K562 (cell line): ENCODE results near the gene TENM3. TPM values are rescaled to one million over a fixed set of nuclear protein-coding genes. Genes with fewer than 3 reads are reported as not detected.

Experiments
- ATAC-seq: fragments of 200-7000 bp; cut with Tn5 transposase; 3 replicates; pipeline ENCODE4 v1.9.1; 2020; ENCODE audit warnings: moderate library complexity
- BruUV-seq: library from RNA; stranded (reverse); fragments of 400-500 nt; replicated peaks from 2 replicates; lab custom pipeline; 2021; lab: Mats Ljungman, UMichigan
- CTCF ChIA-PET: fragments of 300-600 bp; formaldehyde crosslinking; extraction: SDS; loops from one replicate; lab custom pipeline; 2021; ENCODE audit warnings: low intra/inter-chr PET ratio; lab: Yijun Ruan, JAX
- POLR2A ChIA-PET: fragments of 300-600, 350-650 bp; sonication (Branson Sonifier 250); formaldehyde crosslinking; extraction: SDS; loops from one replicate; lab custom pipeline; 2021; ENCODE audit warnings: antibody characterized with exemption, inconsistent platforms; lab: Yijun Ruan, JAX
- DNase-seq, 4 experiments: peaks; one replicate each; pipeline versions ENCODE4 v3.0.0 to v3.0.0-alpha.2; 2011 to 2018; ENCODE audit warnings: low spot score in 3 of 4, mixed read lengths in 3 of 4; ENCODE audit errors: extremely low read depth in 1 of 4
- FAIRE-seq: peaks from 2 replicates; lab custom pipeline; 2011; peaks lifted over from hg19 to GRCh38; lab: Jason Lieb, UNC
- H2AFZ ChIP-seq: 2 replicates; pipeline ENCODE4 v1.6.0; 2011; ENCODE audit warnings: low read depth, low read length, control low read depth, inconsistent platforms
- H3K27ac ChIP-seq: fragments of 200-600 bp; 3 replicates; pipeline ENCODE4 v1.8.0; 2011; ENCODE audit warnings: low read depth, mild to moderate bottlenecking, control low read depth, inconsistent platforms, low read length, moderate library complexity, mixed read lengths; ENCODE audit errors: extremely low read depth
- H3K27me3 ChIP-seq, 2 experiments: fragments of 300-600 bp in 1 of 2; 2 replicates in 1 of 2; 3 replicates in 1 of 2; pipeline versions ENCODE4 v1.6.0 to v1.8.0; 2011; ENCODE audit warnings: inconsistent platforms in 2 of 2, low read length in 2 of 2, mild to moderate bottlenecking in 1 of 2, mixed read lengths in 1 of 2, moderate library complexity in 1 of 2; ENCODE audit not compliant: control insufficient read depth in 2 of 2, insufficient read depth in 2 of 2
- H3K36me3 ChIP-seq: fragments of 300-600 bp; 3 replicates; pipeline ENCODE4 v1.8.0; 2011; ENCODE audit warnings: mild to moderate bottlenecking, low read length, inconsistent platforms; ENCODE audit not compliant: control insufficient read depth, insufficient read depth
- H3K4me1 ChIP-seq, 2 experiments: fragments of 200-600 bp in 1 of 2; replicated peaks in 1 of 2; 2 replicates in 1 of 2; 3 replicates in 1 of 2; pipeline versions ENCODE4 v1.5.1 to v1.8.0; 2011; ENCODE audit warnings: inconsistent platforms in 2 of 2, low read length in 2 of 2, mild to moderate bottlenecking in 1 of 2, mixed read lengths in 1 of 2, moderate library complexity in 1 of 2; ENCODE audit not compliant: control insufficient read depth in 2 of 2, insufficient read depth in 2 of 2
- H3K4me2 ChIP-seq: 2 replicates; pipeline ENCODE4 v1.6.1; 2011; ENCODE audit warnings: low read length, control low read depth, inconsistent platforms, mixed read lengths; ENCODE audit not compliant: insufficient read depth
- H3K4me3 ChIP-seq: fragments of 200-600 bp; sonication (generic), shearing (Covaris generic); 2 replicates; pipeline ENCODE4 v1.5.1; 2016; ENCODE audit warnings: control low read depth, inconsistent platforms
- H3K79me2 ChIP-seq: fragments of 200-600 bp; 3 replicates; pipeline ENCODE4 v1.8.0; 2011; ENCODE audit warnings: low read length, inconsistent platforms; ENCODE audit not compliant: control insufficient read depth, insufficient read depth
- H3K9ac ChIP-seq, 2 experiments: 2 replicates each; pipeline versions ENCODE4 v1.6.0 to v1.6.1; 2011; ENCODE audit warnings: low read depth in 2 of 2, low read length in 2 of 2, control low read depth in 1 of 2, inconsistent platforms in 1 of 2, mild to moderate bottlenecking in 1 of 2, mixed read lengths in 1 of 2; ENCODE audit not compliant: insufficient read depth in 1 of 2
- H3K9me1 ChIP-seq: one replicate; pipeline ENCODE4 v1.6.0; 2011; ENCODE audit warnings: inconsistent platforms, mild to moderate bottlenecking, low read length, moderate library complexity; ENCODE audit not compliant: control insufficient read depth, insufficient read depth
- H3K9me3 ChIP-seq: replicated peaks from 2 replicates; pipeline ENCODE4 v1.5.1; 2011; ENCODE audit warnings: low read depth, low read length, inconsistent platforms; ENCODE audit not compliant: control insufficient read depth, insufficient read depth
- H4K20me1 ChIP-seq: replicated peaks from 2 replicates; pipeline ENCODE4 v1.6.1; 2011; ENCODE audit warnings: low read length, inconsistent platforms, mixed read lengths; ENCODE audit not compliant: control insufficient read depth, insufficient read depth
- FOXO4 ChIP-seq: fragments of 450-650 bp; formaldehyde crosslinking; IDR thresholded peaks from 2 replicates; pipeline ENCODE4 v1.4.0; 2020; ENCODE audit warnings: mild to moderate bottlenecking, moderate library complexity
- GABPB1 ChIP-seq: sonication (generic); formaldehyde crosslinking; IDR thresholded peaks from 2 replicates; pipeline ENCODE4 v1.8.0; 2022; ENCODE audit warnings: mild to moderate bottlenecking, missing genetic modification reagents
- HDAC2 ChIP-seq: fragments of 450-650 bp; IDR thresholded peaks from 2 replicates; pipeline ENCODE4 v1.6.1; 2016; ENCODE audit warnings: mild to moderate bottlenecking
- KLF10 ChIP-seq: fragments of 250-450 bp; sonication (Bioruptor Pico); IDR thresholded peaks from 2 replicates; pipeline ENCODE4 v1.6.1; 2021; ENCODE audit warnings: matching md5 sums
- MAFF ChIP-seq: IDR thresholded peaks from 2 replicates; pipeline ENCODE4 v1.6.1; 2012; ENCODE audit warnings: low read length, improper control_type of control experiment
- MECOM ChIP-seq: fragments of 250-450 bp; sonication (Bioruptor Pico); IDR thresholded peaks from 2 replicates; pipeline ENCODE4 v1.8.0; 2022; ENCODE audit warnings: inconsistent platforms
- MEF2D ChIP-seq: conservative IDR thresholded peaks from 2 replicates; pipeline ENCODE4 v1.6.1; 2016; ENCODE audit warnings: low read depth, missing genetic modification characterization, missing compliant biosample characterization
- MYC ChIP-seq, 2 experiments: fragments of 250-450 bp in 1 of 2; sonication (Bioruptor Pico) in 1 of 2; IDR thresholded peaks; 2 replicates each; pipeline versions ENCODE4 v1.5.1 to v1.6.1; 2012 to 2021; ENCODE audit warnings: low read depth in 2 of 2, borderline replicate concordance in 1 of 2, improper control_type of control experiment in 1 of 2, low read length in 1 of 2, mild to moderate bottlenecking in 1 of 2, moderate library complexity in 1 of 2
- NR2C1 ChIP-seq, 2 experiments: fragments of 450-650 bp; IDR thresholded peaks; 2 replicates each; pipeline ENCODE4 v1.6.1; 2017; ENCODE audit warnings: mild to moderate bottlenecking in 2 of 2, antibody characterized with exemption in 1 of 2, inconsistent platforms in 1 of 2, missing compliant biosample characterization in 1 of 2, missing genetic modification characterization in 1 of 2
- PCBP1 ChIP-seq: fragments of 200-400 bp; formaldehyde crosslinking; IDR thresholded peaks from 2 replicates; pipeline ENCODE4 v1.6.1; 2018; ENCODE audit warnings: mild to moderate bottlenecking, low read depth, low read length; ENCODE audit not compliant: poor library complexity, severe bottlenecking
- RBFOX2 ChIP-seq: fragments of 200-400 bp; formaldehyde crosslinking; IDR thresholded peaks from 2 replicates; pipeline ENCODE4 v1.6.1; 2017; ENCODE audit warnings: low read depth, mild to moderate bottlenecking, low read length, moderate library complexity
- SETDB1 ChIP-seq: IDR thresholded peaks from one replicate; pipeline ENCODE4 v1.6.1; 2012; ENCODE audit warnings: low read length, control low read depth, inconsistent platforms
- THRAP3 ChIP-seq: fragments of 450-650 bp; IDR thresholded peaks from 2 replicates; pipeline ENCODE4 v1.6.1; 2016; ENCODE audit warnings: mild to moderate bottlenecking, inconsistent platforms, borderline replicate concordance
- ZFX ChIP-seq: sonication (generic); formaldehyde crosslinking; IDR thresholded peaks from 2 replicates; pipeline ENCODE4 v1.8.0; 2022; ENCODE audit warnings: mild to moderate bottlenecking, missing genetic modification reagents, moderate library complexity
- ZNF175 ChIP-seq: fragments of 200-800 bp; sonication (Bioruptor generic); IDR thresholded peaks from 2 replicates; pipeline ENCODE4 v1.6.1; 2016; ENCODE audit warnings: low read depth, mild to moderate bottlenecking, missing genetic modification characterization, missing compliant biosample characterization
- ZNF444 ChIP-seq: fragments of 250-450 bp; sonication (Bioruptor Pico); IDR thresholded peaks from 2 replicates; pipeline ENCODE4 v1.4.0; 2020; ENCODE audit warnings: mild to moderate bottlenecking, moderate library complexity
- WGBS: fragments of 100-300 bp; shearing (Covaris generic); methylation state at CpG from one replicate; pipeline ENCODE4 v1.1.6; 2016; ENCODE audit warnings: low coverage, mixed read lengths; ENCODE audit not compliant: insufficient coverage; ENCODE audit errors: missing lambda C conversion rate; 5-methylcytosine and 5-hydroxymethylcytosine counted together
- in situ Hi-C: fragments of 300-500 bp; cut with MboI; formaldehyde crosslinking; loops from 4 replicates; pipeline ENCODE4 v1.15.0; 2018; ENCODE audit warnings: inconsistent platforms, mixed read lengths
- intact Hi-C: fragments of 100-400 bp; cut with micrococcal nuclease; formaldehyde crosslinking; loops from 2 replicates; pipeline ENCODE4 v1.14.2; 2022
- polyA plus RNA-seq, 8 experiments: library from polyadenylated mRNA; depleted of rRNA in 4 of 8; stranded (reverse) in 5 of 8; unstranded in 3 of 8; fragments of >200 nt; fragmentation: Nextera tagmentation in 2 of 8; fragmentation: Illumina TruSeq in 1 of 8; extraction: Ambion mirVana in 2 of 8; extraction: Trizol in 1 of 8; gene quantifications; 2 replicates each; pipeline versions ENCODE4 v1.2.1 to v1.2.3, GENCODE V29; 2011 to 2014; ENCODE audit warnings: inconsistent platforms in 1 of 8, missing spikeins in 1 of 8
- total RNA-seq, 7 experiments: library from RNA; depleted of rRNA in 6 of 7; stranded (reverse); fragments of >200 nt in 6 of 7; fragmentation: Illumina TruSeq in 2 of 7; extraction: Trizol in 2 of 7; gene quantifications; 2 replicates each; pipeline versions ENCODE4 v1.2.1 to v1.2.3, GENCODE V29; 2011 to 2021; ENCODE audit warnings: low replicate concordance in 1 of 7
- TF ChIP-seq, protein P1 (sequence below): fragments of 200-800 bp; sonication (Bioruptor generic); IDR thresholded peaks from 2 replicates; pipeline ENCODE4 v1.6.1; 2017; ENCODE audit warnings: missing genetic modification characterization, missing compliant biosample characterization
- TF ChIP-seq, protein P2 (sequence below): fragments of 450-650 bp; IDR thresholded peaks from one replicate; pipeline ENCODE4 v1.6.1; 2018; ENCODE audit warnings: mild to moderate bottlenecking, moderate library complexity; ENCODE audit not compliant: partially characterized antibody

Gene TENM3
- total and polyA plus RNA-seq, 9 of the 15 experiments (the other 6 are each of a cell fraction or from before 2014, with no cell fraction given), result 0.01 to 0.02 TPM; not detected in 7

- TF ChIP-seq, protein P1, sequence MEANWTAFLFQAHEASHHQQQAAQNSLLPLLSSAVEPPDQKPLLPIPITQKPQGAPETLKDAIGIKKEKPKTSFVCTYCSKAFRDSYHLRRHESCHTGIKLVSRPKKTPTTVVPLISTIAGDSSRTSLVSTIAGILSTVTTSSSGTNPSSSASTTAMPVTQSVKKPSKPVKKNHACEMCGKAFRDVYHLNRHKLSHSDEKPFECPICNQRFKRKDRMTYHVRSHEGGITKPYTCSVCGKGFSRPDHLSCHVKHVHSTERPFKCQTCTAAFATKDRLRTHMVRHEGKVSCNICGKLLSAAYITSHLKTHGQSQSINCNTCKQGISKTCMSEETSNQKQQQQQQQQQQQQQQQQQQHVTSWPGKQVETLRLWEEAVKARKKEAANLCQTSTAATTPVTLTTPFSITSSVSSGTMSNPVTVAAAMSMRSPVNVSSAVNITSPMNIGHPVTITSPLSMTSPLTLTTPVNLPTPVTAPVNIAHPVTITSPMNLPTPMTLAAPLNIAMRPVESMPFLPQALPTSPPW (CRISPR knock-in tag), result no peak
- TF ChIP-seq PCBP1 (no peak), MAFF (no peak), KLF10 (CRISPR knock-in tag) (no peak), ZNF175 (CRISPR knock-in tag) (no peak), THRAP3 (no peak), MEF2D (no peak), RBFOX2 (no peak), MECOM (no peak)
Measured at GRCh38 chr4:182530451-182530850, 287.2 kb downstream of the TENM3 start (continued).

- in situ Hi-C loops, result no loop called here
- Histone ChIP-seq H3K27me3 (peaks cover 0 to 2% of the 10 kb centered on the region in 2 experiments; a peak in 2 of 5 replicates), H3K79me2 (no peaks in the 10 kb centered on the region), H2AFZ (no peak overlapping the region), H3K4me3 (no peak overlapping the region), H3K4me2 (no peak overlapping the region), H3K4me1 (no peaks in the 10 kb centered on the region), H4K20me1 (no peaks in the 10 kb centered on the region), H3K9me1 (no peaks in the 10 kb centered on the region), H3K36me3 (no peaks in the 10 kb centered on the region), H3K9me3 (no peaks in the 10 kb centered on the region), H3K27ac (no peak overlapping the region), H3K9ac (no peak overlapping the region)
- WGBS, result 0% methylated on average over 8 of the region's 8 CpGs
- ChIA-PET POLR2A (no interaction called here), CTCF (no interaction called here)
- DNase-seq (no peak), FAIRE-seq (no peak), ATAC-seq (no peak)
- intact Hi-C loops, result no loop called here
- no TSS peak for BruUV-seq
- TF ChIP-seq ZFX (CRISPR knock-in tag) (no peak), HDAC2 (no peak), FOXO4 (CRISPR knock-in tag) (no peak), GABPB1 (CRISPR knock-in tag) (no peak), ZNF444 (CRISPR knock-in tag) (no peak), MYC (IDR thresholded peaks at IDR 0.05; ENCODE audit: low read depth, low read length) (no peak), MYC (CRISPR knock-in tag; IDR thresholded peaks at IDR 0.05; ENCODE audit: borderline replicate concordance, low read depth) (no peak), SETDB1 (no peak), NR2C1 (IDR thresholded peaks at IDR 0.05) (no peak), NR2C1 (tag; IDR thresholded peaks at IDR 0.05) (no peak)
- TF ChIP-seq, protein P2, sequence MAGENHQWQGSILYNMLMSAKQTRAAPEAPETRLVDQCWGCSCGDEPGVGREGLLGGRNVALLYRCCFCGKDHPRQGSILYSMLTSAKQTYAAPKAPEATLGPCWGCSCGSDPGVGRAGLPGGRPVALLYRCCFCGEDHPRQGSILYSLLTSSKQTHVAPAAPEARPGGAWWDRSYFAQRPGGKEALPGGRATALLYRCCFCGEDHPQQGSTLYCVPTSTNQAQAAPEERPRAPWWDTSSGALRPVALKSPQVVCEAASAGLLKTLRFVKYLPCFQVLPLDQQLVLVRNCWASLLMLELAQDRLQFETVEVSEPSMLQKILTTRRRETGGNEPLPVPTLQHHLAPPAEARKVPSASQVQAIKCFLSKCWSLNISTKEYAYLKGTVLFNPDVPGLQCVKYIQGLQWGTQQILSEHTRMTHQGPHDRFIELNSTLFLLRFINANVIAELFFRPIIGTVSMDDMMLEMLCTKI, result no peak
Measured at GRCh38 chr4:182531555-182532162, 288.5 kb downstream of the TENM3 start.
